ENCODE results near the gene ADORA2B. TPM values are rescaled to one million over a fixed set of nuclear protein-coding genes. Genes with fewer than 3 reads are reported as not detected.

ADORA2B gene
- total RNA-seq, 6 donors from 2014 or later: 4.2 to 18.8 (median 9.4) TPM

DNA sequence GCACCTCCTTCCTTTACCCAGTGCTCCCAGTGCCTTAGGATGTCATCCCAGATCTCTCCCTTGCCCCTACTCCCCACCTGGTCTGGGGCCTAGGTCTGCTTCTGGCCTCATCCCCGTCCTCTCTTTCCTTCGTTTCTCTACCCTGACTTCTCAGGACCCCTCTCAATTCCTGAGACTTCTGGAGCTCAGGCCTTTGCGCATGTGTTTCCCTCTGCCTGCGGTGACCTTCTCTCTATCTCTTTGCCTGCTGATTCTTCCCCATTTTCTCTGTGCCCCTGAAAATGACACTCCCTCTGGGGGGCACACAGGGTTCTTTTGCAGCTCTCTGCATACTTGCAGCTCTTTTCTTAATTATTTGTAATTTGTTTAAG is 13.5 kb downstream of the ADORA2B start:
- peak overlapping the region in 2 of 4 donors; percentile 12 to 44 for H3K27ac ChIP-seq

GRCh38 chr17:15963670-15964110 is 18.8 kb downstream of the ADORA2B start:
- no peaks in the 10 kb centered on the region for H3K27me3 ChIP-seq
- no peaks in the 10 kb centered on the region for H3K36me3 ChIP-seq
- no peak overlapping the region for H3K4me3 ChIP-seq
- DNase-seq (no peak), ATAC-seq (ENCODE audit: low FRiP score in 2 of 2) (no peak)
- 84 to 100% methylated on average over 2 to 4 of the region's 4 CpGs for WGBS, 2 donors
- TF ChIP-seq, protein P1, sequence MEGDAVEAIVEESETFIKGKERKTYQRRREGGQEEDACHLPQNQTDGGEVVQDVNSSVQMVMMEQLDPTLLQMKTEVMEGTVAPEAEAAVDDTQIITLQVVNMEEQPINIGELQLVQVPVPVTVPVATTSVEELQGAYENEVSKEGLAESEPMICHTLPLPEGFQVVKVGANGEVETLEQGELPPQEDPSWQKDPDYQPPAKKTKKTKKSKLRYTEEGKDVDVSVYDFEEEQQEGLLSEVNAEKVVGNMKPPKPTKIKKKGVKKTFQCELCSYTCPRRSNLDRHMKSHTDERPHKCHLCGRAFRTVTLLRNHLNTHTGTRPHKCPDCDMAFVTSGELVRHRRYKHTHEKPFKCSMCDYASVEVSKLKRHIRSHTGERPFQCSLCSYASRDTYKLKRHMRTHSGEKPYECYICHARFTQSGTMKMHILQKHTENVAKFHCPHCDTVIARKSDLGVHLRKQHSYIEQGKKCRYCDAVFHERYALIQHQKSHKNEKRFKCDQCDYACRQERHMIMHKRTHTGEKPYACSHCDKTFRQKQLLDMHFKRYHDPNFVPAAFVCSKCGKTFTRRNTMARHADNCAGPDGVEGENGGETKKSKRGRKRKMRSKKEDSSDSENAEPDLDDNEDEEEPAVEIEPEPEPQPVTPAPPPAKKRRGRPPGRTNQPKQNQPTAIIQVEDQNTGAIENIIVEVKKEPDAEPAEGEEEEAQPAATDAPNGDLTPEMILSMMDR (IDR thresholded peaks at IDR 0.05): no peak
- TF ChIP-seq EP300 (IDR thresholded peaks at IDR 0.05): no peak
- TF ChIP-seq POLR2A (IDR thresholded peaks at IDR 0.05): no peak
- TF ChIP-seq POLR2AphosphoS5 (IDR thresholded peaks at IDR 0.05): no peak
- no peaks in the 10 kb centered on the region for H3K9me3 ChIP-seq
- peaks cover 21 to 35% (median 29%) of the 10 kb centered on the region in 4 donors for H3K4me1 ChIP-seq
- no peak overlapping the region for H3K27ac ChIP-seq

More for the DNA sequence above, 13.5 kb downstream of the ADORA2B start:
- Histone ChIP-seq H3K36me3 (no peaks in the 10 kb centered on the region), H3K4me1 (peaks cover 4 to 22% (median 14%) of the 10 kb centered on the region in 4 donors), H3K9me3 (no peaks in the 10 kb centered on the region), H3K4me3 (no peak overlapping the region), H3K27me3 (no peaks in the 10 kb centered on the region)
- DNase-seq (no peak), ATAC-seq (ENCODE audit: low FRiP score in 2 of 2) (peak in 1 of 2 donors; percentile 28)
- WGBS, 2 donors: 53 to 86% methylated on average over 4 of the region's 4 CpGs
- TF ChIP-seq, protein P1 (IDR thresholded peaks at IDR 0.05): no peak
- TF ChIP-seq POLR2AphosphoS5 (IDR thresholded peaks at IDR 0.05) (no peak), POLR2A (IDR thresholded peaks at IDR 0.05) (no peak), EP300 (IDR thresholded peaks at IDR 0.05) (no peak)

DNA sequence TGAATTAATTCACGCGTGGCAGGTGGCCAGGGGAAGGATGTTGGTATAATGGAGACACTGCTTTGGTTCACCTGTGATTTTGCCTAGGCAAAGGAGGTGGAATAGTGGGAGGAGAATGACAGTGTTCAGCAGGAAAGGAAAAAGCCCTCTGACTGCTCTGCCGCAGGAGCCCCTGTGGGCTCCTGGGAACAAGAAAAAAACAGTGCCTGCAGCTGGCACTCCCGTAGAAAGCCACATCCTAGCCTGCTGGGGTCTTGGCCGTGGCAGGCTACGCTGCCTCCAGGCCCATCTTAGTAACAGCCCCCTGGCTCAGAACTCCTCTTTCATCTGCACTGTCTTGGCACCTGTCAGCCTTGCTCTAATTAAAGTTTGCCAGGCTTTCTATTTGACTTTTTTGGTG is 20.6 kb downstream of the ADORA2B start:
- no peaks in the 10 kb centered on the region for H3K27me3 ChIP-seq
- WGBS, 2 donors: 50 to 62% methylated on average over 6 of the region's 6 CpGs
- no peaks in the 10 kb centered on the region for H3K36me3 ChIP-seq
- H3K9me3 ChIP-seq: no peaks in the 10 kb centered on the region
- peaks cover 18 to 27% (median 25%) of the 10 kb centered on the region in 4 donors for H3K4me1 ChIP-seq
- DNase-seq (no peak), ATAC-seq (ENCODE audit: low FRiP score in 2 of 2) (no peak)
- H3K4me3 ChIP-seq: no peak overlapping the region
- H3K27ac ChIP-seq: peak overlapping the region; percentile 67 to 88 (median 84)
- TF ChIP-seq EP300 (IDR thresholded peaks at IDR 0.05) (no peak), POLR2AphosphoS5 (IDR thresholded peaks at IDR 0.05) (no peak), POLR2A (IDR thresholded peaks at IDR 0.05) (no peak)
- TF ChIP-seq, protein P1 (IDR thresholded peaks at IDR 0.05): no peak

DNA sequence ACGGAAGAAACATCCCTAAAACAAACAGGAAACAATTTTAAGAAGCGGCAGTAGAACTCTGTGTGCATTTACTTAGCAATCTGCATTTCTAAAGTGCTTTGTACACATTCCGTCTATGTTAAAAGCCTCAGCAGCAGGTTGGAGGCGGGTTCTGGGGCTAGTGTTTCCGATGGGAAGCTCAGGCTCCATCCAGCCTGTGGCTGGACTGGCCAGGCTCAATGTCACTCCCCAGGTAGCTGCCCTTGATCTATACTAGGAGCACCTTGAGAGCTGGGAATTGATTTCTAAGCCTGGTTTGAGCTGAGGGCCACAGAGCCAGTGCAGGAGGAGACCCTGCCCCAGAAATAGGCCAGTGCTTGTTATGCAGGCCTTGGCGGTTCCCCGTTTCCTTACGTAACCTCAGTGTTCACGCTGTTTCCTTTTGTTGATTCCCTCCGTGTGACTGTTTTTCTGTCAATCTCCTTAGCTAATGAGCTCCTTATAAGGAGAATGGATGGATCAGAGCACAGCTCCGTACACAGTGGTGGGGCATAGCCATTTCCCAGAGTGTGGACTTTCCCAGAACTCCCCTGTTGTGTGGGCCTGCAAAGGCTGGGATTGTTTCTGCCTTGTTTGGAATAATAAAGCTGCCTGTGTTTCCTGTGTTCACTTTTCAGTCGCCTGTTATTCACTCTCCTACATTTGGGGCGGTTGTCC is 21.4 kb downstream of the ADORA2B start:
- ATAC-seq (ENCODE audit: low FRiP score in 2 of 2) (peak; percentile 73 to 94), DNase-seq (peak in 1 of 2 donors; percentile 94)
- no peaks in the 10 kb centered on the region for H3K36me3 ChIP-seq
- WGBS, 2 donors: 35 to 42% methylated on average over 13 of the region's 13 CpGs
- H3K4me3 ChIP-seq: peak overlapping the region in 2 of 4 donors; percentile 1 to 27
- no peaks in the 10 kb centered on the region for H3K27me3 ChIP-seq
- H3K27ac ChIP-seq: peak overlapping the region; percentile 67 to 88 (median 84)
- H3K4me1 ChIP-seq: peaks cover 18 to 27% (median 25%) of the 10 kb centered on the region in 4 donors
- TF ChIP-seq, protein P1 (IDR thresholded peaks at IDR 0.05): no peak
- no peak for TF ChIP-seq EP300 (IDR thresholded peaks at IDR 0.05)
- TF ChIP-seq POLR2AphosphoS5 (IDR thresholded peaks at IDR 0.05): peak in 1 of 2 donors; percentile 4
- TF ChIP-seq POLR2A (IDR thresholded peaks at IDR 0.05): peak in 1 of 4 donors; percentile 37
- H3K9me3 ChIP-seq: no peaks in the 10 kb centered on the region
